Stimulated activated CD4-positive, alpha-beta T cell treated with anti-CD3 and anti-CD28 coated beads, TNF-alpha, amount 100 ng/mL, for 48 hours (primary cell): ENCODE data around the gene SUPV3L1.

Experiments
- DNase-seq, 3 donors: peaks; one replicate each; pipeline ENCODE4 v3.0.0-alpha.2; 2020; ENCODE audit warnings: low read depth in 3 of 3

Gene SUPV3L1

DNA sequence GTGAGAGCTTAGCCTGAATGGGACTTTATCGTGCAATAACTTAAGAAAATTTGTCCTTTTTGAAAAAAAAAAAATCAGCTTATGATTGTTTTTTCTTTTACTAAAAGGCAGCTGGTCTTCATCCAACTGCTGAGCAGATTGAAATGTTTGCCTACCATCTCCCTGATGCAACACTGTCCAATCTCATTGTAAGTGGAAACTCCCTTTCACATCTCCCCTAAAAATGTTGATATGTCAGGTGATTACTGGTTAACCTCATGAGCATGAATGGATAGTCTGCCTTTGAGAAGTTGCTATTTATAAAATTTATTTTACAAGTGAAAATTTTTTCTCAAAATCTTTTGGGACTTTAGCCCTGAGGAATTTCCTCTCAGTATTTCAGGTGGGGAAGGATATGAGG is 22.3 kb downstream of the SUPV3L1 start:
- no peak for DNase-seq

DNA sequence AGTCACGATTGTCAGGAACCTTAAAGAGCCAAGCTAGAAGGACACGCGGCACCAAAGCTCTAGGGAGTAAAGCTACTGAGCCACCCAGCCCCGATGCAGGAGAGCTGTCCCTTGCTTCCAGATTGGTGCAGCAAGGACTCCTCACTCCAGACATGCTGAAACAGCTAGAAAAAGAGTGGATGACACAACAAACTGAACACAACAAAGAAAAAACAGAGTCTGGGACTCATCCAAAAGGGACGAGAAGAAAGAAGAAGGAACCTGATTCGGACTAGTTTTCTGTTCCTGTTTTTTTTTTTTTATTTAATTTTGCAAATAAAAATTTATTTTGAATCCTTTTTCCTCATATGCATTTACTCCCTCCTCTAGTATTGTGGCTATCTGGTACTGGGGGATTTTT is 28.7 kb downstream of the SUPV3L1 start:
- DNase-seq = no peak

DNA sequence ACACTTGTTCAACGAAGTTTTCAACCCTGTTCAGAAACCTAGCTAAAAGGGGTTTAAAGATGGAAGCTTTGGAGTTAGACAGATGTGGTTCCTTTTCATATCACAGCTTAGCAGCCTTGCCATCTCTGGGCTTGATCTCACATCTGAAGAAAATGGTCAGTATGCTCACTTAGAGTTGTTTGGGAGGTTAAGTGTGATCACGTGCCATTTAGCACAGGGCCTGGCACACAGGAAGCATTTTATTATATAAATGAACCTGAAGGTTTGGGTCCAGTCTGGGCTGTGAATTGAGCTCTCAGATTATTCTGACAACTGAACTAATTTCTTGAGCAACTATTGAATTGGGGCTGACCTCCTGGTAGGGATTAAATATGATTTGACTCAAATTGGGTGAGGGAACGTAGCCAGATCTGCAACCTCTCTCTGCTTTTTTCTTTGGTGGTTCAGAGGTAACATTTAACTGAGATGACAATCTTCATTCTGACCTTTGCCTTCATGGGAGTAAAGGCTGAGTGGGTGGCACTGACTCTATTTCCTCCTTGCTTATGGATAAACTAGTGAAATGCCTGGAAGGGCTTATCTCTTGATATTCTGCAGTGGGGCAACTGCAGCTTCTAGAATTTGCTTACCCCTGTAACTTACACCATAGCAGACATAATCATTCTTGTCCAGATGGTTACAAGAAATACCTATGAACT is 29.9 kb downstream of the SUPV3L1 start:
- DNase-seq = no peak

DNA sequence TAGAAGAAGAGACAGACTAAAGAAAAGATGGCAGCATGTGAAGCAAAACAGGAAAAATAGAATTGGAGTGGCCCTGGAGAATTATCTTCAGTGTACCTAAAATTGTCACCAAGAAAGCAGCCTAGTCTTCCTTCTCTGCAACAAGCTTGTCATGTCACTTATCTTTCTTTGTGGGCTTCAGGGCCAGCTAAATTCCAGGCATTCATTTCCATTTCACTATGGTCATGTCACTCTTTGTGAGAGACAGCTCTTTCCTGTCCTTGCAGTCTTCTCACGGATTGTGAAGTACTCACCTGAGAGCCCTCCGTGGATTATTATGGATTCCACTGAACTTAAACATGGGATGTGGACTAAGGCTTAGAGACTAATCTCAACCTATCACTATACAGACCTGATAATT is 31.1 kb downstream of the SUPV3L1 start:
- DNase-seq = no peak

DNA sequence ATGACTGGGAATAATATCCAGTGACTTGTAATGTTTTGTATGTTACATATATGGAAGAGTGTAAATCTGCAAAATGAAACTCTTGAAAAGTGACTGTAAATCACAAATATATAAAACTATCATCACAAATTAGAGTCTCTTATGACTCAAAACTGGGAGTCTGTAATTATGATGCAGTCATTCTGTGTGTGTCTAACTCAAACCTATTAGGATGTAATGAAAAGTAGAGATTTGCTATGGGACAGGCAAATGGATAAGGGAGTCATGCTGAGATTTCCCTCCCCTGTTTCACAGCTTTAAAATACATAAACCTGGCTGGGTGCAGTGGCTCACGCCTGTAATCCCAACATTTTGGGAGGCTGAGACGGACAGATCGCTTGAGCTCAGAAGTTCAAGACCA is 31.5 kb downstream of the SUPV3L1 start:
- DNase-seq = no peak

DNA sequence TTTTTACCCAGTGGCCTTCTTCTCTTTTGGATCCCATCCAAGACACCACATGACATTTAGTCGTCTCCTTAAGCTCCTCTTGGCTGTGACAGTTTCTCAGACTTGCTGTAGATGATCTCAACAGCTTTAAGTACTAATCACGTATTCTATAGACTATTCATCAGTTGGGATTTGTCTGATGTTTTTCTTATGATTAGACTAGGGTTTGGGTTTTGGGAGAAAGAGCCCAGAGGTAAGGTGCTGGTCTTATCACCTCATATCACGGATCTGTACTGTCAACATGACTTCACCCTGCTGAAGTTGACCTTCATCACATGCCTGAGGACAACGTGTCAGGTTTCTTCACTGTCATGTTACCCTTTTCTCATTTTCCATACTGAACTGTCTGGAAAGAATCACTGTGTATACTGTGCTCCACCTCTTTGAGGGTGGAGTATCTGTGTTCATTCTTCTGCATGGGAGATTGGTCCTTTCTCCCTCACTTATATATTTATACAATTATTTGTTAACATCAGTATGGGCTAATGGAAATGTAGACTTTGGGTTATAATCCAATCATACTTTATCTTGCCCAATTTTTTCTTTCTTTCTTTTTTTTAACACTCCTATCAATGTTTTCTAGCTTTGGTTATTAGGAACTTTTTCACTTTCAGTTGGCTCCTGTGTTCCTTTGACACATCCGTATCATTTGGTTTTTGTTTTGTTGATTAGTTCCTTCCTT is 33.7 kb downstream of the SUPV3L1 start:
- DNase-seq = no peak

DNA sequence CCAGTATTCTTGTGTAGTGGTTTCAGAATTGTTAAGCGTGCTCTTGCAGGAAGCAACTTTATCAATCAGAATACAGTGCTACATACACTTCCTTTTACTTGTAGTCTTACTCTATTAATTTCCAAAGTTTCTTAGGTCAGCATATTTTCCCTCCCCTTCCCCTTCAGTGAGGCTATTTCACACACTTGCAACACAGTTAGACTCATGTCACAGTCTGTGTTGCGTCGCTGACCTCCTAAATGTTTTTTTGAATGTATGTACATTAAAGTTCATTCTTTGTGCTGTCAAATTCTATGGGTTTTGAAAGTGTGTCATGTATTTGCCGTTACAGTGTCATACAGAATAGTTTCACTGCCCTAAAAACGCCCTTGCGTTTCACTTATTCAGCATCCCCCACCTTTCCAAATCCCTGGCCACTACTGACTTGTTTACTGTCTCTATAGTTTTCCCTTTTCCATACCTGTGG is 34.7 kb downstream of the SUPV3L1 start:
- DNase-seq = no peak

DNA sequence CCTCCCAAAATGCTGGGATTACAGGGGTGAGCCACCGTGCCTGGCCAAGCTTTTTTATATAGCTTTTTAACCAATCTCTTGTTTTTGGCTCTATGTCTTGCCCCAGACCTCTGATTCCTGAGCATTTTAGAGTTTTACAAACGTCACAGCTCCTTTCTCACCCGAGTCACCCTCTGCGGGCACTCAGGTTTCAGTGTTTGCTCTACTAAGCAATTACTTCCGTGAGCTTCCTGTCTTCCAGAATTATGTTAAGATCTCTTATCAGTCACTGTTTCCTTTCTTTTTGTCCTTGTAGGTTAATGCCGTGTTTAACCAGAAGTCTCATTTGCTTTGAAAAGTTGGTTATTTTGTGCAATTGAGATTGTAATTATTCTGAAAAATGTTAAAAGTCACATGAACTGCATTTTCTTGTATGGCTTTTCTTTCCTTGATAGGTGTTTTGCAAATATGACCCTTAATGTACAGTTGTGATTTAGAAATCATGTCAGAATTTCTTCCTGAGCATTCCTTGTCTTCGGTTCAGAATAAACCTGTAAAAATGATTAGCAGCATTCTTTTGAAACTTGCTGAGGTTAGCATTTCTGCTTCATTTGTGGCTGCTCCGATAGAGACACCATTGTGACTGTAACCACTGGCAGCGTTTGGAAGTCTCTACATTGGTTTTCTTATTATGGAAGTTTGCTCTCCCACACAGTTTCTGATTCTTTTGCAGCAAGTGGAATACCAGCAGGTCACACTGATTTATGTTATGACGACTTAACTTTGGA is 35.6 kb downstream of the SUPV3L1 start:
- no peak for DNase-seq

DNA sequence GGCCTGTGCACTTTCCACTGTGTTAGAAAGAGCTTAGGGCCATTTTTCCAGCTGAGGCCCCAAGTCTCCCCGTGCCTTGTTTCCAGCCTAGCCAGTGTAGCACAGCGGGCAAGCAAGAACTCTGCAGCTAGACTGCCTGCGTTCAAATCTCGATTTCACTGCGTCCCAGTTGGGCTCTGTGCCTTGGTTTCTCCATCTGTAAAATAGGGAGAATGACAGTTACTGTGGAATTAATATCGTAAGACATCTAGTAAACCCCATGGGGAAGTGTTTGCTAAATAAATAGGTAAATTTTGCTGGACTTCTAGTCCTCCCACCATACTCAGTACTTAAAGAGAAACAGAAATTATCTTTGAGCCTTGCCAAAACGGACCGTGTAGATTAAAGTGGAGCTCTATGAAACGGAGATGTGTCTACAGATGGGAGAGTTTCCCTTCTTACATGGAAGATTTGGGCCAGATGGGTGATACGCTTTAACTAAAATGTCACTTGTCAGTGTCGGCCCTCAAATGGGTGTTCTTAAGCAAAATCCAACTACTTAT is 36.6 kb downstream of the SUPV3L1 start:
- no peak for DNase-seq

DNA sequence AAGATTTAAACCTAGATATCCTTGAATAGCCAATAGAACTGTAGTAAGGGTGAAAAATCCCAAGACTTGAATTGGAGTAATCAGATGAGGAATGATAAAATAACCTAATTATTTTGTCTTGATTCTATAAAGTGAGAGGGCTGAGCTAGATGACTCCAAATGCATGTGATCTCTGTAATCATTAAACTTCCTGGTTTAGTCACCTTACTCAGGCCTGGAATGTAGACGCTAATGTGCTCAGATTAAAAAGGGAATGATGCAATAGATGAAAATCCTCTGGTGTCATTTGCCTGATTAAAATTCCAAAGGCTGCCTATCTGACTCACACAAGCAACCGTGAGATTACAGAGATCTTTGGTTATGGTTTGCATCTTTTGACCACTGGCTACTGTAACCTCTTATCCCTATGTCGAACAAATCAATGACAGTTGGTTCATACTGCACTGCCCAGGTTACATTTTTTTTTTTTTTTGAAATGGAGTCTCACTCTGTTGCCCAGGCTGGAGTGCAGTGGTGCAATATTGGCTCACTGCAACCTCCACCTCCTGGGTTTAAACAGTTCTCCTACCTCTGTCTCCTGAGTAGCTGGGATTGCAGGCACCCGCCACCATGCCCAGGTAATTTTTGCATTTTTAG is 37.2 kb downstream of the SUPV3L1 start:
- DNase-seq = no peak

DNA sequence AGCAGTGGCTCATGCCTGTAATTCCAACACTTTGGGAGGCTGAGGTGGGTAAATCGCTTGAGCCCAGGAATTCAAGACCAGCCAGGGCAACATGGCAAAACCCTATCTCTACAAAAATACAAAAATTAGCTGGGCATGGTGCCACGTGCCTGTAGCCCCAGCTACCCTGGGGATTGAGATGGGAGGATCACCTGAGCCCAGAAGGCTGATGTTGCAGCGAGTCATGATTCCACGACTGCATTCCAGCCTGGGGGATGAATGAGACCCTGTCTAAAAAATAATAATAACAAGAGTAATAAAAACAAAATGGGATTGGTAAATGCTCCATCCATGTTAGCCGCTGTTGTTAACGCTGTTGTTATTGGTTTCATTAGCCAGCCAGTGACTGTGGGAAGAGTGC is 38.8 kb downstream of the SUPV3L1 start:
- no peak for DNase-seq

DNA sequence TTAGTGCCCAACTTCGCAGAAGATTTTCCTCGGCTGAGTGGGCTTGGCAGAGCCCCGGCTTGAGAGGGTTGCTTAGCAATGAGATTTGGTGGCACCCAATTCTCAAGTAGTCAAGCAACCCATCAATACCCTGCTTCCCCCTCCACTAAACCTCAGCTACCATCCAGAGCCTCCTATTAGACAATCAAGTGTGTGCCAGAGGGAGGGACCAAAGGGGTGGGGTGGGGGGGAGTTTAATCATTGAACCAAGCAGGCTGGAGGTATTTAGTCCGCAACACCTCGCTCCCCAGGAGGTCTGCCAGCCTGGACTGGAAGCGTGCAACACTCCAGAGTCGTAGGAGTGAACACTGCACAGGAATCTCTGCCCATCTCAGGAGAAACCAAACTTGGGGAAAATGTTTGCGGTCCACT is 40.0 kb downstream of the SUPV3L1 start, which contains the start of gene HKDC1:
Gene HKDC1 (plus strand): TSS at position 292 of the 411 bp plus-strand sequence. CDS start 104 bp downstream, at position 396.
- DNase-seq = no peak

DNA sequence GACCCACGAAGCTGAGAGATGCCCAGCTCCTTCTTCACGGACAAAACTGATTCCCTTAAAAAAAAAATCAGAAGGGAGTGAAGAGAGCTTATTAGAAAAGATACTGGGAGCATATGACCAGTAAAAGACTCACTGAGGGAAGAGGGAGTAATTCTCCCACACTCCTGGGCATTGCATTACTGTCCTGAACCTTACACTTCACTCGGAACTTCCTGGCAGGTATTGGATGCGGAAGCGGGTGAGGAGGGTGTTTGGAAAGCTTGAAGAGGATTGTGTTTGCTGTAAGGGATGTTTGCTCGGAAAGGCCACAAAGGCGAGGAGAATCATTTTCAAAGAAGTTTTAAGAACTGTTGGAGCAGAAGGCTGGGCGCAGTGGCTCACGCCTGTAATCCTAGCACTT is 40.5 kb downstream of the SUPV3L1 start:
- no peak for DNase-seq

DNA sequence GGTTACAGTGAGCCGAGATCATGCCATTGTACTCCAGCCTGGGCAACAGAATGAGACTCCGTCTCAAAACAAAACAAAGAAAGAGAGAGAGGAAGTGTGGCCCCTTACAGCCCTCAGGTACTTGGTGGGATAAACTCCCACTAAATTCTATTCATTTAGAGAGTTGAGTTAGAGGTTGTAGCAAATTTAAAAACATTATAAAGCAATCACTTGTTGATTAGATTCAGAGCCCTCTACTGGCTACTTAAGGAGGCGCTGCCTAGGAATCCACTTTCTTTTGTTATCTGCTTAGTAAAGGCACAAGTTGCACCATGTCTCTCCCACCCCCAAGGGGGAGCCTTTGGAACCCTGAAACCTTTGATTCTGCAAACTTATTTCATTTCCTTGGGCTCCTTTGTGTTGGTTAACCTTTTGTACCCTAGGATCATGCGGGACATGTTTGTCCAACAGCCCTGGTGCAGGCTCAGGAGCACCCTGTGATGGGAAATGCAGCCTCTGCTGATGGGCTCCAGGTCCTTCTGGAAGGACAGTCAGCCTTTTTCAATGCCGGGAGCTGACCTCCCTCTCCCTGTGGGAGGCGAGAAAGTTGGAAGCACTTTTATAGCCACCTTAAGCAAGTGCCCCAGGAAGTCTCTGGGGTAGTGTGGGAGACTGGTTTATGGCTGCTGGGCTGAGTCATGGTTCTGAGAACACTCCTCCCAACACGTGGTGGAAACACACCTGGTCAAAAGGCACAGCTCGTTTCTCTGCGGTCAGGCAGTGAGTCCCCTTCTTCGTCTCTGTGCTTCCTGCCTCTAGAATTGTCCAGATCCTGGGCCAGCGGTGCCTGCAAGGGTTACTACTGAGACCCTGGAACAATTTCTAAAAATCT is 42.4 kb downstream of the SUPV3L1 start:
- peak; percentile 53 to 71 (median 70) for DNase-seq

DNA sequence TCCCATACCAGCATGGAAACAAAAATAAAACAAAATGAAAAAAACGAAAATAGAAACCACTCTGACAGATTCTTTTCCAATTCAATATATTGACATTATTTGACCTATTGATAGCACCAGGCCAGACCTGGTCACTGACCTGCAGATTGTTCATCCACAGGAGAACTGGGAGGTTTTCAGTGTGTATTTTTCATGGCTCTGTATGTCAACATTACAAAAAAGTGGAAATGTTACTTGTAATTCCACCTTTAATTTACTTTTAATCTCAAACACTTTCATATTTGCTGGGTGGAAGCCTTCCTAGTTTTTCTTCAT is 43.0 kb downstream of the SUPV3L1 start:
- no peak for DNase-seq

DNA sequence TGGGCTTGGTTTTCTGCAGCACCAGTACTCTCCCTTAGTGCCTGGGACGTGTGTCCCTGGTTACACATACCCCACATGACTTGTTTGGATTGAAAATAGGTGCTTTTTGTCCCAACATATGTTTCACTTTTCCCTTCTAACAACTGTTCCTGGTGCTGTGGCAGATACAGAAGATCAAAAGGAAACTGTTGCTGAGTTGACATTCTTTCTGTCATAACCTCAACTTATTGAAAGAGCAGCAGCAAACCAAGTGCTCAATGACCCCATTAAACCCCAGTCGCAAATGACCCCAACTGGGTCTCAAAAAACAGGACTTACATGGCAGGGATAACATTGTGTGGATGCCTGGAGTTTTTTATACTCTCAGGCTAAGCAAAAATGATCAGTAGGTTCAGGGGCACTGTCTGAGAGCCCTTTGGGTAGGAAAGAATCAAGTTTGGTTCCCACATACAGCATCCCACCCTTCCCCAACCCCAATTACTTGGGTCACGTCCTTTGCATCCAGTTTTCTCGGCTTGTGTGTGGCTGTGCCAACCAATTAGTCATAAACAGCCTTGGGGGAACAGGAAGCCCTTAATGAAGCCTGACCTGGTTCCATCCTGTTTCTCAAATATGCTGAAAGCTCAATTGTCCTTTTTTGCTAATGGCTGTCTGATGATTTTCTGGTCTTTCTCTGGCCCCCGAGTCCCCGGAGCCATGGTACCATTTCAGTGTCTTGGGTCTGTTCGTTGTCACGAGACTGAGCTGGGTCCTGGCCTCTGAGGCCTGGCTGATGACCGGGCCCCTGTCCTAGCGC is 45.0 kb downstream of the SUPV3L1 start:
- DNase-seq = no peak

DNA sequence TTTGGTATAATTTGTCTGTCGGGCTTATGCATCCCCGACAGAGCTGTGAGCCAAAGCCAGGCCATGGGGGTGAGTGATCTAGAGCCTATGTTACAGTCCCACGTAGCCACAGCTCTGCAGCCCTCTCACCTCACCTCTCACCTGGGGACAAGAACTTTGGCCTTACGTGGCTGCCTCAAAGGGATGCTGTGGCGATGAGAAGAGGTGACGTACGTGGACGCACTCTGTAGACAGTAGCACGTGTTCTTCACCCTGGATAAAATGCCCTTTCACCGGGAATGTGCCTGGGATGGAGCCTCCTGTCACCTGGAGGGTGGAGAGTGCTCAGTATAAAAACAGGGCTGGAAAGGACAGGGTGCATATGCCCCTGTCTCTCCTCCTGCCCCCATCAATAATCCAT is 45.6 kb downstream of the SUPV3L1 start:
- no peak for DNase-seq

DNA sequence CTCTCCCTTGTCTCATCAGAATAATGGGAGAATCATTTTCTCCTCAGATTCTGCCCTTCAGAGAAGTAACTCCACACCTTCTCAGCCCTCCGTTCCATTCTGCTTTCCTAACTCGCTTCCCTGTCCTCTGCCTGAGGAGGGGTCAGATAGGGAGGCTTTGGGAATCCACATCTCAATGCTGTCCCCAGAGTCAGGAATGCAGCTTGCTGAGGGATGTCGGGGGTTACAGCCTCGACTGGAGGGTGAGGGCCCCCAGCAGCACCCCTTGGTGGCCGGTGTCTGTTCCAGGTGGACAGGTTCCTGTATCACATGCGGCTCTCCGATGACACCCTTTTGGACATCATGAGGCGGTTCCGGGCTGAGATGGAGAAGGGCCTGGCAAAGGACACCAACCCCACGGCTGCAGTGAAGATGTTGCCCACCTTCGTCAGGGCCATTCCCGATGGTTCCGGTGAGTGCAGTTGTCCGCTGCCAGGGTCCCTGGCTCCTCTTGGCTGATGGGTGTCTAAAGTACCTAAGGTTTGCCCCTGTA is 47.0 kb downstream of the SUPV3L1 start:
- DNase-seq = no peak

DNA sequence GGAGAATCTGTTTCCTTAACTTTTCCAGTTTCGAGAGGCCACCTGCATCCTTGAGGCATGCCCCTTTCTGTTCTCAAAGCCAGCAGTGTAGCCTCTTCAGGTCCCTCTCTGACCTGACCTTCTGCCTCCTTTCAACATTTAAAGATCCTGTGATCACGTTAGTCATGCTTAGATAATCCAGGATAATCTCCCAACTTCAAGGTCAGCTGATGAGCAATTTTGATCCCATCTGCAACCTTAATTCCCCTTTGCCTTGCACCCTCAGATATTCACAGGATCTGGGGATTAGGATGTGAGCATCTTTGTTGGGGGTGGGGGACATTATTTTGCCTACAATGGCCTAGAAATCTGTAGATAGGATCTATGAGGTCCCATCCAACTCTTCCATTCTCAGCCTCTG is 48.1 kb downstream of the SUPV3L1 start:
- DNase-seq = no peak

DNA sequence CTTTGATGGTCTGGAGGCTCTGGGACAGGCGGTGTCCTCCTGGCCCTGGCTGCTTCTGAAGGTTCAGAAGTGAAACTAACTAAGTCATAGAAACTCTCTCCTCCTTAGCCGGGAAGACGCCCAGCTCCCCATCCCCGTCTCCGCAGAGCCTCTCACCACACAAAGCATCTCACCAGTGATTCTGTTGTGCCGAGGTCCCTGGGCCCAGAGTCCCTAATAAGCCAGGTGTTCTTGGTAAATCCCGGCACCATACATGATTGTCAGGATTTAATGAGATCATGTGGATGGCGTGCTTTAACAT is 49.5 kb downstream of the SUPV3L1 start:
- DNase-seq = no peak
